NK-92 (cell line): ENCODE results near the gene USP19.

Source experiments
- DNase-seq: peaks from one replicate; lab custom pipeline; 2025; ENCODE audit not compliant: unreplicated experiment; lab: John Stamatoyannopoulos, UW

USP19 gene

GRCh38 chr3:49104427-49105291 lies 16.0 kb downstream of the USP19 start, which contains the start of gene QARS1:
QARS1 (minus strand) TSS chr3:49104757; CDS start chr3:49104733, 24 bp downstream.
- peak; percentile 44 for DNase-seq

GRCh38 chr3:49104052-49104426 lies 16.6 kb downstream of the USP19 start:
- no peak for DNase-seq

DNA sequence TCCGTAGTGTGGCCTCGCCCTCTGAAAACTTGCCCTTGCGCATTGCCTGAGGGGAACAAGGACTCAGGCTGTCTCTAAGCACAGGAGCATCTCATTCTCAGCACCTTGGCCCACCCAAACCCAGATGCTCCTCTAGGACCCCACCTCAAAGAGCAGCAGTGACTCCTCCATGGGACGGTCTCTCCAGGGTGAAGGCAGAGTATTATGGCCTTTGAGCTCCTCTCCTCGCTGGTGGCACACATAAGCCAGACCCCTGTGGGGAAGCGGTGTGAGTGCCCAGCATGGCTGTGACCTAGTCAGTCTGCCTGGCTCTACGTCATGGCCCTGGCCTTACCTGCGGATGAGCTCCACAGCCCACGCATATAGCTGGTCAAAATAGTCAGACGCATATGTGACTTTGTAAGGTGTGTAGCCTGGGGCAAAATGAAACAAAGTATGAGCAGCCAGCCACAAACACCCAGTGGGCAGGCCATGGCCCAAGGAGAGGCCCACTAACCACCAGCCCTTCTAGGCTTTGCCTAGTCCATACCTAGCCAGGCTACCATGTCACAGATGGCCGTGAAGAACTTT lies 20.5 kb downstream of the USP19 start:
- no peak for DNase-seq

DNA sequence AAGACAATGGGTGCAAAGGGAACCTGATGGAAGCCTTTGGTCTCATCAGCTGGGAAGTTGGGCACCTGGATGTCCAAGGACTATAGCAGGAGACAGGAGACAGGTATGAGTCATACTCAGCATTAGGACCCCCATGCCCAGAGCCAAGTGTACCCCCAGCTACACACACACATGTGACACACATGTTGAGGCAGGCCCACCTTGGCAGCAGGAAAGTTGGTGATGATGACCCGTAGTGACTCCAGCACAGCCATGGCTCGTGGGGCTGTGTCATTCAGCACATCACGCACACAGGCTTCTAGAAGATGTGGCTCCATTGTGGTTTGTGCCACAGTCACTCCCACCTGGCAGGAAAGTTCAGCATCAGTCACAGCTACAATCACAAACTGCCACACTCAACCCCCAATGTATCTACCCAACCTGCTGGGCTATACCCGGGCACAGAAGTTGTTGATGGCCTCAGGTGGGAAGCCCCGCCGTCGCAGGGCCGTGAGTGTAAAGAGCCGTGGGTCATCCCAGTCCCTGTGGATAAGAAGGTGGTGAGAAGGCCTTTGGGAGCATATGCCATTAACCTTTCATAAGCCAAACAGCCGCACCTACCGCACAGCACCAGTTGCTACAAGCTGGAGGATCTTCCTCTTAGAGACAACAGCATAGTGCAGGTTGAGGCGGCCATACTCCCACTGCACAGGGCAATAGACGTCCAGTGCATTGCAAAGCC lies 21.6 kb downstream of the USP19 start:
- no peak for DNase-seq

DNA sequence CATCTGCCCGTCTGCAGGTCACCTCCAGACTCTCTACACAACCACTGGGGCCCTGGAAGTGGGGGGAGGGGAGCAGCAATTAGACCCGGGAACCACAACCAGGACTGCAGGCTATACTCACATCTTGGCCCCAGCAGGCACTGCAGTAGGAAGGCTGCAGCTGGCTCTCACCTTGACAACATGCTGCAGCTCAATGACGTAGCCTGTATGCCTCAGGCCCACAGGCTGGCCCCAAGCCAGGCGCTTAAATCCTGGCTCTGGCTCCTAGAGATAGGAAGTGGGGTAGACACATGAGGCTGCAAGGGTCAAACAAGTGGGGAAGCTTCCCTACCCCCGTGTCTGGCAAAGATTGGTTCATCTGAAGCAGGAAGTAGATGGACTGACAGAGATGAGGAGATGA lies 22.2 kb downstream of the USP19 start:
- DNase-seq: no peak

GRCh38 chr3:49093853-49094767 lies 26.5 kb downstream of the USP19 start, which contains the start of gene QRICH1:
QRICH1 (minus strand) TSS chr3:49094071; CDS start chr3:49077017, 17,054 bp downstream.
- DNase-seq: peak; percentile 82

DNA sequence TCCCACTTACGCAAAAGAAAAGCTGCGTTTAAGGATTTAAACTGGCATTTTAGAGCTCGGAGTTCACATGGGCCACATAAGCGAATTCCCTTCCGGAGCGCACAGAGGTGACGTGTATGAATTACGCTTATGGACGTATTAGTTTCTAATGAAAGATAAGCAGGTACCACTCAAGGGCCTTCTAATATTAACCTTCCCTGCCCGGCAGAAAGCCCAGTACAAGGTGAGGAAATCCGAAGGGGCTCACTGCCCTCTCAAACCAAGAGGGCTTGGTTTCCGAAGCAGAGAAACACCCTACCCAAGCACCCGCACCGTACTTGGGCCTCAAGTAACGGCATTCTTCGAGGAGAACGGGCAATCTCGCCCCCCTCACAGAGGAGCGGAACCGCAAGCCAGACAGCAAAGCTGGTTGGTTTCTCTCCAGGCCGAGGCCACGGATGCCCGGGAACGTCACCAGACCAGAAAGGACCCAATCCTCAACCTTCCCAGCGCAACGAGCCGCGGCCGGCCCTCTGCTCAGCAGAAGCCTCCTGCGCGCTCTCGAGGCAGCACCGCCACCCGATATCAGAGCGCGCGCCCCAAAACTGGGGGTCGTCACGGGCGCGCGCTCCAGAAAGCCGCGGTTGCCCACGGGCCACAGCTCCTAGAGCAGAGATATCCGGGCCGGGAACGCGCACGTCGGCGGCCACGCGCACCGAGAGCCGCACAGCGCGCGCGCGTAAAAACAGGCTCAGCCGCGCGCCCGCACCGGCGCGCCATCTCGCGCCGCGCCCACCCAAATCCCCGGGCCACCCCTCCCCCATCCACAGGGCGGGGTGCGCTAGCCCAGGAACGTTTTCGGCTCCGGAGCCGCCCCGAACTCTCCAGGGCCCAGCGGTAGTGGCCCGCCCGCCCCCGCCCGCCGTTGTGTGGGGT lies 27.4 kb downstream of the USP19 start:
- DNase-seq: no peak

- no peak for DNase-seq
Measured at GRCh38 chr3:49081429-49081828, 39.2 kb downstream of the USP19 start.

- no peak for DNase-seq
Measured at GRCh38 chr3:49079270-49079669, 41.4 kb downstream of the USP19 start.

DNA sequence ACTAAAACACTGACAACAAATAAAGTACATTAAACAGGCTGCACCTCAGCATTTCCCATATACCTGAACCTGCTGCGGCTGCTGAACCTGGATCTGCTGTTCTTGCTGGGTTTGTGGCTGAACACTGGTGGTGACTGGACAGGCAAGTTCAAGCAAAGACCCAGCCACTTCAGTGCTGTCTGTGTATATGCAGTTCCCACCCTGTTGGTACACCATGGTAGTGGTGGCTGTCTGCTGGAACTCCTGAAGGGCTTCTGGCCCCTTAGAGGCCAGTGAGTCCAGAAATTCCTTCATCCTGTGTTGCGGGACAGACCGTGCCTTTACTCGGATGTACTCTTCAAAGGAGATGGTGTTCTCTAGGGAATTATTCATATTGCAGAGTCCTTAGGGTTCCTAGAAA lies 44.0 kb downstream of the USP19 start:
- DNase-seq: no peak

- no peak for DNase-seq
Measured at GRCh38 chr3:49076116-49076515, 44.5 kb downstream of the USP19 start.
